GM19395 (cell line): ENCODE data around the gene PPME1.

Source experiments
- ATAC-seq: cut with Tn5 transposase; IDR thresholded peaks from one replicate; pipeline ENCODE4 v1.9.1; 2021; ENCODE audit warnings: mild to moderate bottlenecking, moderate library complexity; ENCODE audit not compliant: unreplicated experiment

The PPME1 gene

DNA sequence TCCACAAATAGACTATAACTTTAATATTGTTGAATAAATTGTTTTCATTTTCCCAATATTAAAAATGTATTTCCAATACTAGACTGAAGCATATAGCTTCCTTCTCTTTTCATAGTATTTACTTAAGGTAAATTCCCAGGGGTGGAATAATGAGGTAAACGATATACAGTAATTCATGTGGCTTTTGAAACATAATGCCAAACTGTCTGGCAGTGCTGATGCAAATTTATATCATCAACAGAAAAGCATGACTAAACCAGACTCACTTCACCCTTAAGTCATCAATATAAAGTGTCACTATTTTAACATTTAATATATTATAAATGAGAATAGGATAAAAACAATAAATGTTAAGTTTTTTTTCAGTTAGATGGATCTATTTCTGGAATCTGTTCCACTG is 13.9 kb upstream of the PPME1 start:
- no peak for ATAC-seq

DNA sequence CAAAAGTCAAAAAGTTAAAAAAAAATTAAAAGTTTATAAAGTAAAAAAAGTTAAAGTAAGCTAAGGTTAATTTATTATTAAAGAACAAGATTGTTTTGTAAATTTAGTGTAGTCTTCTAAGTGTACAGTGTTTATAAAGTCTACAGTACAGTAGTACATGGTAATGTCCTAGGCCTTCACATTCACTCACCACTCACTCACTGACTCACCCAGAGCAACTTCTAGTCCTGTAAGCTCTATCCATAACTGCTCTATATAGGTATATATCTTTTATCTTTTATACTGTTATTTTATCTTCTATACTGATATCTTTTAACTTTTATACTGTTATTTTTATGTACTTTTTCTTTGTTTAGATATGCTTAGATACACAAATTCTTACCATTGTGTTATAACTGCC is 11.4 kb upstream of the PPME1 start:
- no peak for ATAC-seq

DNA sequence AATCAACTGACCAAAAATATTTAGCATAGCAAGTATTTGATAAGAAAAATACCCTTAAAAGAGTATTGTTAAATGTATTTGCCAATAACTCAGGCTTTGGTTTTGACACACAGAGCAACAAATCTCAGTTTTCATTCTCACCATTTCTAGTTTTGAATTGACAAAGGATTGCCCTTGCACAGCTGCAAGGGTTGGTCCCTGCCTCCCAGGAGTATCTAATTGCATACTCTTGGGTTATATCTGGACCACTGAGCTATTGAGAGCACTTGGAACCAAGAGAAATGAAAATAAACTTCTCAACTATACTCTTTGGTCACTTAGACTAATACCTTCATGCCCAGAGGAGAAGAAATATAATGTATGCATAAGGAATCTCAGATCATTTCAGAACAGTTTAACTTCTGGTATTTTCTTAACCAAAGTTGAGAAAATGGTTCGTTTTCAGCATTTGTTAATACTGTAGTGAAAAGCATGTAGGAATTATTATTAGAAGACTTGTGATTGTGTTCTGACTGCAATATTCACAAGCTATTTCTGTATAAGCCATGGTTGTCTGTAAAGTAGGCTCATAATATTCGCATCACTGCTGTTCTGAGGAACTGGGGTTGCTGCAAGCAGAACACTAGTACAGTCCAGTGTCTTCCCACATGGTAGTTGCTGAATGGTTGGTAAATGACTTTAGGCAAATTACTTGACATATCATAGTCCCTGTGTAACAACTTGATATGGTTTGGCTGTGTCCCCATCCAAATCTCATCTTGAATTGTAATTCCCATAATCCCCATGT is 8.2 kb upstream of the PPME1 start:
- ATAC-seq, result no peak

DNA sequence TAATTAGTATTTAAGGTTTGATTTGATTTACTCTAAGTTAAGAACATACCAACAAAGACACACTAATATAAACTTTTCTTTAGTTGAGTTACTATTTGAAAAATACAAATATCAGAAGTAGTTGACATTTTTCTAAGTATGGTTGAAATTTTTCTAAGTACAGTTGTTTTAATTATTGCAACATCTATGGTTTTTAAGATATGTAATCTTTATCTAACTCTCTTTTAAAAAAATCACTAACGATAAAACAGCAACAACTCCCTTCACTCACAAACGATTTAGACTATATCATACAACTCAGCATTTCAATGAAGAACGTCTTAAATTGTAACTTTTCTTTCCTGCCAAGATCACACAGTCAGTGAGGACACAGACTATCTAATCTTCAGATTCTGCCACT is 2.3 kb upstream of the PPME1 start:
- no peak for ATAC-seq

DNA sequence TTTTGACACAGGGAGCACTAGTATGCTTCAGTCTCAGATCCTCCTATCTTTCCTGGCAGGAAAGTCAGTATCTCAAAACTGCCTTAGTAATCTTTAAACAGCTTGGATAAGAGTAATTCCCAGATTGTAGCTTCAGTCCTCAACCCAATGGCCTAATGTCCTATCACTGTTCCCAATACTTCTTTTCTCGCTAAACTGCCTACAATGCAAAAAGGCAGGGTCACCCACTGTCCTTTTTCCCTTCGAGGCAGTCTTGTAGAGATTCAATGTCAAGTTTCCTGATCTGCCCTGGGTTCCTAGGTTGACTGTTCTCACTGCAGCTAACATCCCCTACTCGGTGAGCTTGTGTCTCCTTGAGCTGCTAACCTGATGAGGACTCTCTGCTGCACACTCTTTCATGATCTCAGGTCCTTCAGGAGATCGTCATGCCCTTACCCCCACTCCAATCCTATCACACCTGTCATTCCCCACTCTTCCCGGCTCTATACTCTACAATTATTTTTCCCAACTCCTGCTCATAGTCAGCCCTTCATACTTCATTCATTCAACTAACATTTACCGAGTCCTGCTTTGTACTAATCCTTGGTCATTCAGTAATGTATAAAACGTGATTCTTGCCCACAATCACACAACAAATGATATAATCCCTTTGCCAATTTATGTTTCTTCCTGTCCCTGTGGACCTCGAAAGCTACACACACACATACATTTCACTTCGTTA is 1.2 kb upstream of the PPME1 start:
- no peak for ATAC-seq

DNA sequence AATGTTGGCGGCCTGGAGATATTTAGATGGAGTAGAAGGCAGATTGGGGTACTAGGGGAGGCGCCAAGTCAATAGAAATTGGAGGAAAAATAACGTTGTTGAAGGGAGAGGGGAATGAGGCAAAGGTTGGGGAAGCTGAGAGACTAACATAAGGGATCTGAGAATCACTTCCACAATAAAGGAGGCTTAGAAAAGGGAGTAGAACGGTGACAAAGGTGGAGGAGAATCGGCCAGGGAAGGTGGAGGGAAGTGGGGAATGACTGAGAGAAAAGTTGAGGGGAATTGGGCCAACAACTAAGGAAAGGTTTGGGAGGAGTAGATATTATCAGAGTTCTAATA is 510 bp downstream of the PPME1 start:
- ATAC-seq, result no peak

DNA sequence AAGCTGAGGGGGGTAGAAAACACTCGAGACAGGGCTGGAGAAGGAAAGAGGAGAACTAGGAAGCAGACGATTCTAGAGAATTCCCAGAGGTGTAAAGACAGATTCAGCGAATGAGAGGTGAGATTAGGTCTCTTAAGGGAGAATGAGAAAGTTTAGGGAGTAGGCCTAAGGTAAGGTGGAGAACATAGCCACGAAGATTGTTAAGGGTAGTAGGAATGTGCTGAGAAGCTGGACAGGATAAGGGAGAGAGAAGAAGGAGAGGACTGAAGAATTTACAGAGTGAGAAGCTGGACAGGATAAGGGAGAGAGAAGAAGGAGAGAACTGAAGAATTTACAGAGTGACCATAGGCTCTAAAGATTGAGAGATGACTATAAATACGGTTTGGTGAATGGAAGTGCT is 908 bp downstream of the PPME1 start:
- ATAC-seq, result no peak

DNA sequence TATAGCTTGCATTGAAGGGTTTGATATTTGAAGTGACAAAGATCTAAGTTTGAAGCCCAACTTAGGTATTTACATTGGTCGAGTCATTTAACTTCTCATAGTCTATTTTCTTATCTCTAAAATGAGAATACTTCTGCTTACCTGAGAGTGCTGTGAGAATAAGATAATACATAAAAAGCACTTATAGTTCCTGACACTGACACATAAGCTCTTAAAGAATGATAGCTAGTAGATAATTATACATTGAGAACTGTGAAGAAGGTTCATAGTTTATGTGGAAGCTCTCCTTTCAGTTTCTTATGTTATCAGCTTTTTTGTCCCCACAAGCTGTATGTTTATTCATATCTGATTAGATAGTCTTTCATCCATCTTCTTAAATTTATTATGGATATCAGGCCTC is 4.8 kb downstream of the PPME1 start:
- ATAC-seq, result no peak

DNA sequence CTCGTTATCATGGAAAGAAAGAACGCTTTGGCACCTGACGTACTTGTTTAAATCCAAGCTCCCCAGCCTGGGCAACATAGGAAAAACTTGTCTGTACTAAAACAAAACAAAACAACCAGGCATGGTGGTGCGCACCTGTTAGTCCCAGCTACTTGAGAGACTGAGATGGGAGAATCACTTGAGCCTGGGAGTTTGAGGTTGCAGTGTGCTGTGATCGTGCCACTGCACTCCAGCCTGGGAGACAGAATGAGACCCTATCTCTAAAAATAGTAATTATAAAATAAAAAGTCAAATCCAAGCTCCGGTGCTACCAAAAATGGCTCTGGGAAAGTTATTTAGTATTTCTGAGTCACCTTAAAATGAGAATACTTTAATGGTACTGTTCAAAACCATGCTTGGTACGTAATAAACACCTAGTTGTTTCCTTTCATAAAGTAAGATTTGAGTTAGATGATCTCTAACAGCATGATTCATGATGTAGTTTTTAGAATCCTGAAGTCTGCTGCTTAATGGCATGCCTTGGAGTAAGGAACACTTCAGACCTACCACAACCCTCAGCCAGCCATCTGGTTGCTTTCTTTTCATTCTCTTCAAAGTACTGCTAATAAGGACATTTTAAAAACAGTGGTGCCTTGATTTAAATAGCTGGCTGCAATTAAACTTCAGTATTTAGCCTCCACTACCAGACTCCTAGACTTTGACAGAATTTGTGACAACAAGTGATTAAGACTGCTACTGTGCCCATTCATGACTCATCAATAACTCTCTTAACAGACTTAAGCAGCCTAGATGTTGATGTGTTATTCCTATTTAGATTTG is 8.4 kb downstream of the PPME1 start:
- no peak for ATAC-seq

DNA sequence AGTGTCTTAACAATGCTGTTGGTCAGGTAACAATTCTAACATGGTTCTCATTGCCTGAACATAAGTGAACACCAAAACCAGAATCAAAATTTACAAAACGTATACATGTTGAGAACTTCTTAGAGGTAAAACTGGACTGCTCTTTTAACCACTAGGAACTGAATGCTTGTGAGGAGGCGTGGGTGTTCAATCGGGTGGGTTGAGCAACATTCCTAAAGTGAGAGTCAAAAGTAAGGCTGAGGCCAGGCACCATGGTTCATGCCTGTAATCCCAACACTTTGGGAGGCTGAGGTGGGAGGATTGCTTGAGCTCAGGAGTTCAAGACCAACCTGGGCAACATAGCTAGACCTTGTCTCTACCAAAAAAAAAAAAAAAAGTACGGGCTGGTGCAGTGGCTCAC is 11.5 kb downstream of the PPME1 start:
- no peak for ATAC-seq

DNA sequence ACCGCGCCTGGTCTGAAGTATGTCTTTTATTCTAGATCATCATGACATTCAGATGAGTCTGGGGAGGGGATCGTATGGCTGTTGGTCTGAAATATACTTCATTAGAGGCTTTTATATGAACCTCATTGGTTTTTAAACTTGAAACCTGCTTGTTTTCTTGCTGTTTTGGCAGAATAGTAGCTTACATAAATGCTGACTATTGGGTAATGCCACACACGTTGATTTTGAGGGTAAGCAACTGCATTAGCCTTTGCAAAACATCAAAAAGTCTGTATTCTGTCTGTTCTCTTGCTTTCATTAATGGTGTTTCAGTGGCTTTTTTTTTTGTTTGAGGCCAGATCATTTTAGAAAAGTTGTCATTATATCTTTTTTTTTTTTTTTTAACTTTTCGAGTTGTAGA is 14.2 kb downstream of the PPME1 start:
- no peak for ATAC-seq

DNA sequence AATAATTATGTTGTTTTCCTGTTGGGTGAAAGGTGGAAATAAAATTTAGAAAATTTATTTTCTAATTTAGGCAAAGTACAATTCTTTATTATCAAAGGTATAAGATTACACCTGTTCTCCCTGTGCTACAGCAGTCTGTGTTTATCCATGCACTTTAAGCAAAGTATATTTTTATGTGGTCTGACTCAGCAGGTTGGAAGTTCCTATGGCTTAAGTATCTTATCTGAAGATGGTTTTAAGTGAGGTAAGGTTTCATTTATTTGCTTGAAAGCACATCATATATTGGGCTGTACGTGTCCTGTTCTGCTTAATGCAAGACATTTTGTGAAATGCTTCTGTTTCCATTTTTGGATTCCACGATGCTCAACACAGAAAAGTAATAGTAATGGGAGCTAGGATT is 14.6 kb downstream of the PPME1 start:
- no peak for ATAC-seq

DNA sequence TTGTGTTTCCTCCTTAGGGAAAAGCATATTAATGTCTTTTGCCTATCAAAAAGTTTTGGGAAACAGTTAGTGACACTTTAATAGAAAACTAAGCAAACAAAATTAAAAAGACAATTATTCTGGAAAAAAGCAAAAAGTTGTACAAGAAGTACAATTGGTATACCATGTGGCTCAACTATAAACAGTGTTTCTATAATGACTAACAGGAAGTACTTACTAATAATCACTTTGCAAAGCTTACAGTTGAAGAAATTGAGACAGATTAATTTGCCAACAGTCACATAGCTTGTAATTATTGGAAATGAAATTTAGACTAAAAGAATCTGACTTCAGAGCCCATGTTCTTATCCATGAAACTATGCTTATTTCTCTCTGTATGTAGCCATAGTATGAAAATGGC is 24.7 kb downstream of the PPME1 start:
- ATAC-seq, result no peak

DNA sequence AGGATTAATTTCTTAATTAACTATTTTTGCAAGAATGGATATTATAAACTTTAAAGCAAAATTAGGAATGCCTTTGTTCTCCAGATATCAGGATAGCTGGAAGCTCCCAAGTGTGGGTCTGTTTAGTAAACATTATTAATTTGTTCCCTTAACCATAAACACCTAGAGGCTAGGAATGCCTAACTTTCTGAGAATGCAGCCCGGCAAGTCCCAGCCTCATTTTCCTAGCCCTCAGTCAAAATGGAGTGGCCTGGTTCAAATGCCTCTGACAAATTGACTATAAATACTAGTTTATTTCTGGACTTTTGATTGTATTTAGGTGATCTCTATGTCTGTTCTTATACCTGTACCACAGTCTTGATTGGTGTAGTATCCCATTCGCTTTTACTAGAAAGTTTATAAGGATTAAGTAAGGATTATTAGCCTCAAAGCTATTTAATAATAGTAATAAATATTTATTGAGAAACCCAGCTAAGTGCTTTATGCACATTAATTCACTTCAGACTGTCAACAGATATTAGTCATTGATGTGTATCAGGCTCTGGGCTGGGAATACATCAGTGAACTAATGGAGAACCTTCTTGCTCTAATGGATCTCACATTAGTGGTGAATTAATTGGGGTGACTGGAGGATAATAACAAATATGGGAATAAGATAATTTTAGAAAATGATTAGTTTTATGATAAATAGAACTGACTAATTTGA is 25.8 kb downstream of the PPME1 start:
- ATAC-seq, result no peak

DNA sequence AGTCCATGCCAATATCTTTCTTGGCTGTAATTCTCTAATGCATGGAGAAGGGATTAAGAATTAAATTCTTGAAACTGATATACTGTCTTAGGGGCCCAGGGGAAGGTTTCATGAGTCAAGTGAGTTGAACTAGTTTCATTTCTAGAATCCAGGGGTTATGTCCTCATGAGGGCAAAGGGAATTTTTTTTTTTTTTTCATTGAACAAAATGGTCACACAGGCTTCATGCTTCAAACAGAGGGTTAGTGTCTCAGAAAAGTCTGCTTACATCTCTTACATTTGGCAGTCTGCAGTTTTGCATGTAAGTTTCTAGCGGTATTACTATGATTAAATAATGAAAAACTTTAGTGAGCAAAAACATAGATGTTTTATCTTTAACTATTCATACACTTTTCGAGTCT is 32.9 kb downstream of the PPME1 start:
- no peak for ATAC-seq

DNA sequence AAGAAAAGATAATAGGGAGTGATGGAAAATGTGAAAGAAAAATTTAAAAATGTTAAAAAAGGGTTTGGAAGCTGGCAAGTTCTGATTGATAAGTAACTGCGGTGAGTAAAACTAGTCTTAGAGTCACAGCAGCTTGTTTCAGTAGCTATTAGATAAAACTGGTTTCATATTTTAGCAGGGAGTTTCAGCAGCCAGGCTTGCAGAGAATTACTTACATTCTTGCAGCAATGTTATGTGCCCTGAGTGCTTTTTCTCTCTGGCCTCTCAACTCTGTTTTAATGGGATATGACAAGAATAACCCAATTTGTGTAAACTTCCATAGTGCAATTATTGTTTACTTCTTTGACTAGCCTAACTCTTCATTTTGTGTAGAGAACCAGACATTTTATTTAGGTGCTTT is 33.6 kb downstream of the PPME1 start:
- no peak for ATAC-seq

DNA sequence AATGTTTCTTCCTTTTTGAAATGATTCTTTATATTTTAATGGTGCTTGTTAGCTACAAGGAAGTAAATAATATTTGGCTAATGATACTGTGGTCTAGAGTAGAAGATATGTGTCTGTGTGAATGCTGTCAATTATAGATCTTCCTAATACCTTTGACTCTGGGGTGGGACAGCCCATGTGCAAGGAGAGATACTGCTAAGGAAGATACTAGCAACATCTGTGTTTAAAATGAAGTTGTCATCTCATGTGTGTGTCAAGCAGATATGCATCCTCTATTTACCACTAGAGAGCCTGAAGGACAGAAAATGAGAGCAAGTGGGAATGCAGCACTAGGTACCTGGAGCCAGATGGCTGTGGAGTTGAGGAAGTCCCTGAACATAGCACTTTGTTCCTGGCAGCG is 34.1 kb downstream of the PPME1 start:
- ATAC-seq, result no peak

DNA sequence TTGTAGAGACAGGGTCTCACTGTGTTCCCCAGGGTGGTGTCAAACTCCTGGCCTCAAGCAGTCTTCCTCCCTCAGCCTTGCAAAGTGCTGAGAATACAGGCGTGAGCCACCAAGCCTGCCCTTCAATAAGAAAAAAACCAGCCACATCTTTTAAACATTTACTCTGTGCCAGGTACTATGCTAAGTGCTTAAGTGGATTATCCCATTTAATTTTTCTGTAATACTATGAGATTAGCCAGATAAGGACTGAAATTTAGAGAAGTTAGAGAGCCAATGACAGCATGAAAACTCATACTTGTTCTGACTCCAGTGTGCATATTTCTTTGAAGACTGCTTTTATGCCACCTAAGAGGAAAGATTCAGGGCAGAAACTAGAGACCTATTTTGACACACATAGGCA is 35.7 kb downstream of the PPME1 start:
- ATAC-seq, result no peak

DNA sequence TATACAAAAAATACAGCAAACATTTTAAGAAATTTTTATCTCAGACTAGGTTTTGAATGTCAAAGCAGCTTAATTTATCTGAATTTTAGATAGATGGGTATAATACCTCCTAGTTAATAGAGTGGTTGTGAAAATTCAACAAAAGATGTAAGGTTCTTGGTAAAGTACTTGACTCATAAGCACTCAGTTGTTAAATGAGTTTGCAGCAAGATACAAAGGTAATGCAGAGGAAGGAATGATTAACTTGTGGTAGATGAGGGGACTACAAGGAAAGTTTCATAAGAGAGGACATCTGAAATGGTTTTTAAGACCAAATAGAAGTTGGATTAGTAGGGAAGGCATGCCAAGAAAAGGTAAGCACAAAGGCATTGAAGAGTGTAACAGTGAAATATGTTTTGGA is 37.4 kb downstream of the PPME1 start:
- no peak for ATAC-seq

DNA sequence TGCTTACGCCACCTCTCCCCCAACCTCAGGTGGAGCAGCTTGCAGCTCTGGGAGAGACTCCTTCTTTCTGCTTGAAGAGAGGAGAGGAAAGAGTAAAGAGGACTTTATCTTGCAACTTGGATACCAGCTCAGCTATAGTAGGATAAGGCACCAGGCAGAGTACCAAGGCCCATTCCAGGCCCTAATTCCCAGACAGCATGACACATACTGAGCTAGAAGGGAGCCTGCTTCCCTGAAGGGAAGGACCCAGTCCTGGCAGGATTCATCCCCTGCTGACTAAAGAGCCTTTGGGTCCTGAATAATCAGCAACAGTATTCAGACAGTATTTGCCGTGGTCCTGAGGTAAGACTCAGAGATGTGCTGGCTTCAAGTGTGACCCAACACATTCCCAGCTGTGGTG is 41.4 kb downstream of the PPME1 start:
- ATAC-seq, result no peak

DNA sequence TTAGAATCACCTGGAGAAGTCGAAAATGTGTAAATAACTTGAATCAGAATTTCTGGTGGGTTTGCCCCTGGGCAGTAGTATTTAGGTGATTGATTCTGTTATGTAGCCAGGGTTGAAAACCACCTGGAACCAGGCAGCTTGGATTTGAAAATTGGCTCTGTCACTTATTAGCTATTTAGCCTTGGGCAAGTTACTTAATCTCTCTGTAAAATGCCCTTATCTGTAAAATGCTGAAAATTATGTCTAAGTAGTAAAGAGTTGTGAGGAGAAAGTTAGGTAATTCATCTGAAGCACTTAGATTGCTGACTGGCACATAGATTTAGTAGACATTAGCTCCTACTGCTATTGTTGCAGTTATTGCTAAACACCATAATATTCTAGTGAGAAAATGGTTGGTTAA is 49.3 kb downstream of the PPME1 start:
- no peak for ATAC-seq
